HCT116 (cell line): ENCODE measurements around the gene DAAM1.

Experiments
- ATF3 ChIP-seq: IDR thresholded peaks from 2 replicates; pipeline ENCODE4 v1.6.1; 2012
- CTCF ChIP-seq, 3 experiments: fragments of 200-600 bp in 1 of 3; sonication (generic) in 1 of 3; IDR thresholded peaks in 2 of 3; conservative IDR thresholded peaks in 1 of 3; 2 replicates each; pipeline ENCODE4 v1.5.1; 2012 to 2017; ENCODE audit warnings: low read depth in 2 of 3, low read length in 2 of 3, antibody characterized with exemption in 1 of 3, borderline replicate concordance in 1 of 3, control low read depth in 1 of 3, mild to moderate bottlenecking in 1 of 3, mixed read lengths in 1 of 3, mixed run types in 1 of 3, moderate library complexity in 1 of 3; ENCODE audit not compliant: insufficient read depth in 1 of 3
- EGR1 ChIP-seq: IDR thresholded peaks from 2 replicates; pipeline ENCODE4 v1.6.1; 2012; ENCODE audit warnings: low read depth
- EZH2phosphoT487 ChIP-seq: fragments of 200-600 bp; IDR thresholded peaks from 2 replicates; pipeline ENCODE4 v1.6.1; 2018; ENCODE audit warnings: antibody characterized with exemption, borderline replicate concordance
- MAX ChIP-seq: IDR thresholded peaks from 2 replicates; pipeline ENCODE4 v1.6.1; 2012
- RAD21 ChIP-seq: IDR thresholded peaks from 2 replicates; pipeline ENCODE4 v1.6.1; 2012; ENCODE audit warnings: low read depth, mild to moderate bottlenecking
- REST ChIP-seq: IDR thresholded peaks from 2 replicates; pipeline ENCODE4 v1.6.1; 2012; ENCODE audit warnings: low read depth

GRCh38 chr14:59199205-59199604 is 10.7 kb downstream of the DAAM1 start:
- TF ChIP-seq CTCF (IDR thresholded peaks at IDR 0.05 in 2 of 3, conservative IDR thresholded peaks at IDR 0.05 in 1 of 3; ENCODE audit: borderline replicate concordance in 1 of 3, insufficient read depth in 1 of 3, low read depth in 2 of 3, low read length in 2 of 3): peak in 2 of 3 experiments; percentile 25 to 30; a peak in 2 of 6 replicates
- TF ChIP-seq MAX: no peak
- TF ChIP-seq REST: no peak
- TF ChIP-seq RAD21: no peak
- no peak for TF ChIP-seq EGR1
- TF ChIP-seq EZH2phosphoT487: no peak
- no peak for TF ChIP-seq ATF3
